Measurements from ENCODE around the gene ARF1. TPM values are rescaled to one million over a fixed set of nuclear protein-coding genes. Genes with fewer than 3 reads are reported as not detected.

ARF1 gene
- polyA plus RNA-seq, 1 donor (not counting 4 experiments of a cell fraction or from before 2014, with no cell fraction given), result 295 TPM

DNA sequence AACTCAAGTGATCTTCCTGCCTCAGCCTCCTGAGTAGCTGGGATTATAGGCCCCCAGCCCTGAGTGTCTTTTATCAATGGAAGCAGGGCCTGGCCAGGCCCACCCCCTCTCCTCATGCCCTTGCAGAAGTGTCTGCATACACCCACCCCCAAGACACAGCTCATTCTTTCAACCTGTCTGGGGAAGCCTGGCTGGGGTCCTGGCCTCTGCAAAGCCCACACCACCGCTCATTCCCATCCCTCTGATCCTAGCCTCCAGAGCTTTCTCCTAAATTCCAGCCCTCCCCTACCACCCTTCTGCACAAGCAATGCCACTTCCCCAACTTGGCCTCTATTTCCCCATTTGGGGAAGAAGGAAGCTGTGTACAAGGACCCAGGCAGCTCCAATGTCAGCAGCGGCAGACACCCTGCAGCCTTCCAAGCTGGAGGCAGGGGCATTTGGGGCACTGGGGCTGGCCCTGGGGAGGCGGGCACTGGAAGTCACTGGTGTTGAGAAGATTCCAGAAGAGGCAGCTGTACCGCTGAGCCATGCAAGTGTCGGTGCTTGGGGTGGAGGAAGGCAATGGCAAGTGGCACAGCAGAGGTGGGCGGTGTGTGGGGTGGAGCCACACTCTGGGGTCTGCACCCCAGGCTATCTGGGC lies 33.7 kb upstream of the ARF1 start:
- H3K27me3 ChIP-seq (ENCODE audit: control insufficient read depth, extremely low read depth, insufficient read depth, low read length), result peaks cover 14% of the 10 kb centered on the region
- H2AFZ ChIP-seq (ENCODE audit: control insufficient read depth, low read length), result no peak overlapping the region

DNA sequence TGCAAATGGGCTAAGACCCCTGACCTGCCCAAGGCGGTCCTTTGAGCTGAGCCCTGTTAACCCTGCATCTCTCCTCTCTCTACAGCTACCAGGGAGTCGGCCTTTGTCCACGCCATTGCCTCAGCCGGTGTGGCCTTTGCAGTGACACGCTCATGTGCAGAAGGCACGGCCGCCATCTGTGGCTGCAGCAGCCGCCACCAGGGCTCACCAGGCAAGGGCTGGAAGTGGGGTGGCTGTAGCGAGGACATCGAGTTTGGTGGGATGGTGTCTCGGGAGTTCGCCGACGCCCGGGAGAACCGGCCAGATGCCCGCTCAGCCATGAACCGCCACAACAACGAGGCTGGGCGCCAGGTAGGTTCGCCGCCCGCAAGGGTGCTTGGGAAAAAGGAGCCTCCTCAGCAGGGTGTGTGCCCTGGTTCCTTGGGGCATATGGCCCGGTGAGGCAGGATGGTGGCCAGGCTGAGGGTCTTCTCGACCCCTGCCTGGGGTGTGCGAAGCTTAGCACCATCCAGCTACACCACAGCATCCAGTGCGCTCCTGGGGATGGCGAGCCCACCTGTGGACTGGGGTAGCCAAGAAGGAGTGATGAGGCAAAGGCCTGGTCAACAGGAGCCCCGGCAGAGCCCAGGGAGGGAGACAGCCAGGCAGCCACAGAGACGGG lies 31.8 kb upstream of the ARF1 start:
- Histone ChIP-seq H3K9me1 (ENCODE audit: control insufficient read depth, extremely low read depth, insufficient read depth, low read length) (no peaks in the 10 kb centered on the region), H3K27me3 (ENCODE audit: control insufficient read depth, extremely low read depth, insufficient read depth, low read length) (peaks cover 10% of the 10 kb centered on the region), H3K9ac (ENCODE audit: control insufficient read depth, extremely low read depth, insufficient read depth, low read length) (no peak overlapping the region), H3K36me3 (ENCODE audit: control insufficient read depth in 2 of 2, extremely low read depth in 1 of 2, insufficient read depth in 2 of 2, low read length in 2 of 2) (no peaks in the 10 kb centered on the region), H3K79me2 (ENCODE audit: control insufficient read depth, insufficient read depth, low read length) (no peaks in the 10 kb centered on the region), H3K4me3 (ENCODE audit: control insufficient read depth in 2 of 3, extremely low read depth in 1 of 3, insufficient read depth in 2 of 3, low read depth in 1 of 3, low read length in 3 of 3) (no peak overlapping the region), H4K20me1 (ENCODE audit: control insufficient read depth, extremely low read depth, insufficient read depth, low read length) (no peaks in the 10 kb centered on the region), H3K9me3 (ENCODE audit: control insufficient read depth, low read depth, low read length) (no peaks in the 10 kb centered on the region), H3K4me1 (ENCODE audit: control insufficient read depth, extremely low read depth, insufficient read depth, low read length) (no peaks in the 10 kb centered on the region), H2AFZ (ENCODE audit: control insufficient read depth, low read length) (no peak overlapping the region), H3K4me2 (ENCODE audit: control insufficient read depth, extremely low read depth, insufficient read depth, low read depth, low read length) (no peak overlapping the region), H3K27ac (ENCODE audit: control insufficient read depth, insufficient read depth, low read length) (no peak overlapping the region)
- no peak for DNase-seq (ENCODE audit: low read depth, low spot score)
- no peak for FAIRE-seq
- dilution Hi-C loops (cut with MboI; ENCODE audit: extremely low pct_ligation_motif_present, low sequenced_read_pairs), result no loop called here
- TF ChIP-seq, protein P1, sequence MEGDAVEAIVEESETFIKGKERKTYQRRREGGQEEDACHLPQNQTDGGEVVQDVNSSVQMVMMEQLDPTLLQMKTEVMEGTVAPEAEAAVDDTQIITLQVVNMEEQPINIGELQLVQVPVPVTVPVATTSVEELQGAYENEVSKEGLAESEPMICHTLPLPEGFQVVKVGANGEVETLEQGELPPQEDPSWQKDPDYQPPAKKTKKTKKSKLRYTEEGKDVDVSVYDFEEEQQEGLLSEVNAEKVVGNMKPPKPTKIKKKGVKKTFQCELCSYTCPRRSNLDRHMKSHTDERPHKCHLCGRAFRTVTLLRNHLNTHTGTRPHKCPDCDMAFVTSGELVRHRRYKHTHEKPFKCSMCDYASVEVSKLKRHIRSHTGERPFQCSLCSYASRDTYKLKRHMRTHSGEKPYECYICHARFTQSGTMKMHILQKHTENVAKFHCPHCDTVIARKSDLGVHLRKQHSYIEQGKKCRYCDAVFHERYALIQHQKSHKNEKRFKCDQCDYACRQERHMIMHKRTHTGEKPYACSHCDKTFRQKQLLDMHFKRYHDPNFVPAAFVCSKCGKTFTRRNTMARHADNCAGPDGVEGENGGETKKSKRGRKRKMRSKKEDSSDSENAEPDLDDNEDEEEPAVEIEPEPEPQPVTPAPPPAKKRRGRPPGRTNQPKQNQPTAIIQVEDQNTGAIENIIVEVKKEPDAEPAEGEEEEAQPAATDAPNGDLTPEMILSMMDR (optimal IDR thresholded peaks at IDR 0.05 in 1 of 3, IDR thresholded peaks at IDR 0.05 in 1 of 3, conservative IDR thresholded peaks at IDR 0.05 in 1 of 3; ENCODE audit: extremely low read depth in 1 of 3, insufficient read depth in 2 of 3, low read length in 3 of 3), result no peak
- no peak for TF ChIP-seq EZH2 (IDR thresholded peaks at IDR 0.05; ENCODE audit: low read length)

More for the DNA sequence above, 33.7 kb upstream of the ARF1 start:
- TF ChIP-seq, protein P1 (optimal IDR thresholded peaks at IDR 0.05 in 1 of 3, IDR thresholded peaks at IDR 0.05 in 1 of 3, conservative IDR thresholded peaks at IDR 0.05 in 1 of 3; ENCODE audit: extremely low read depth in 1 of 3, insufficient read depth in 2 of 3, low read length in 3 of 3), result no peak
- no peak for TF ChIP-seq EZH2 (IDR thresholded peaks at IDR 0.05; ENCODE audit: low read length)
- H4K20me1 ChIP-seq (ENCODE audit: control insufficient read depth, extremely low read depth, insufficient read depth, low read length), result no peaks in the 10 kb centered on the region
- DNase-seq (ENCODE audit: low read depth, low spot score) (no peak), FAIRE-seq (no peak)
- H3K4me1 ChIP-seq (ENCODE audit: control insufficient read depth, extremely low read depth, insufficient read depth, low read length), result no peaks in the 10 kb centered on the region
- H3K9me1 ChIP-seq (ENCODE audit: control insufficient read depth, extremely low read depth, insufficient read depth, low read length), result no peaks in the 10 kb centered on the region
- H3K9ac ChIP-seq (ENCODE audit: control insufficient read depth, extremely low read depth, insufficient read depth, low read length), result no peak overlapping the region
- H3K79me2 ChIP-seq (ENCODE audit: control insufficient read depth, insufficient read depth, low read length), result no peaks in the 10 kb centered on the region
- no peaks in the 10 kb centered on the region for H3K36me3 ChIP-seq (ENCODE audit: control insufficient read depth in 2 of 2, extremely low read depth in 1 of 2, insufficient read depth in 2 of 2, low read length in 2 of 2)
- no peak overlapping the region for H3K4me3 ChIP-seq (ENCODE audit: control insufficient read depth in 2 of 3, extremely low read depth in 1 of 3, insufficient read depth in 2 of 3, low read depth in 1 of 3, low read length in 3 of 3)
- dilution Hi-C loops (cut with MboI; ENCODE audit: extremely low pct_ligation_motif_present, low sequenced_read_pairs), result no loop called here
- no peak overlapping the region for H3K27ac ChIP-seq (ENCODE audit: control insufficient read depth, insufficient read depth, low read length)
- H3K9me3 ChIP-seq (ENCODE audit: control insufficient read depth, low read depth, low read length), result no peaks in the 10 kb centered on the region
- H3K4me2 ChIP-seq (ENCODE audit: control insufficient read depth, extremely low read depth, insufficient read depth, low read depth, low read length), result no peak overlapping the region

Data from keratinocyte (primary cell).